Caco-2 (cell line): ENCODE results near the gene CDH2. TPM values are rescaled to one million over a fixed set of nuclear protein-coding genes. Genes with fewer than 3 reads are reported as not detected.

ENCODE experiments used
- BruUV-seq: library from RNA; stranded (reverse); fragments of 400-500 nt; replicated peaks from 2 replicates; lab custom pipeline; 2021; lab: Mats Ljungman, UMichigan
- CTCF ChIA-PET: fragments of 300-600 bp; sonication (Branson Sonifier 250); formaldehyde crosslinking; loops from one replicate; lab custom pipeline; 2022; ENCODE audit warnings: antibody characterized with exemption; lab: Charles Lee
- POLR2A ChIA-PET: fragments of 300-600 bp; sonication (Branson Sonifier 250); formaldehyde crosslinking; loops from one replicate; lab custom pipeline; 2022; ENCODE audit warnings: antibody characterized with exemption; lab: Charles Lee
- DNase-seq, 2 experiments: peaks; one replicate each; pipeline versions ENCODE4 v3.0.0 to v3.0.0-alpha.2; 2020 to 2022
- H3K27me3 ChIP-seq: replicated peaks from 2 replicates; pipeline ENCODE4 v1.6.0; 2011; ENCODE audit warnings: low read length; ENCODE audit not compliant: control insufficient read depth, insufficient read depth
- H3K36me3 ChIP-seq: 2 replicates; pipeline ENCODE4 v1.5.1; 2011; ENCODE audit warnings: low read length; ENCODE audit not compliant: control insufficient read depth, insufficient read depth
- H3K4me1 ChIP-seq: fragments of 250-450 bp; sonication (Bioruptor Pico); 2 replicates; pipeline ENCODE4 v1.5.1; 2020; ENCODE audit warnings: mild to moderate bottlenecking
- H3K4me3 ChIP-seq: 2 replicates; pipeline ENCODE4 v1.5.1; 2011; ENCODE audit warnings: low read depth, mild to moderate bottlenecking, control low read depth, low read length
- H3K9me3 ChIP-seq: fragments of 250-450 bp; sonication (Bioruptor Pico); 2 replicates; pipeline ENCODE4 v1.5.1; 2020; ENCODE audit warnings: mild to moderate bottlenecking, moderate library complexity
- H3K27ac Mint-ChIP-seq: one replicate; pipeline ENCODE4 v1.8.0; 2022; ENCODE audit warnings: mixed read lengths; ENCODE audit not compliant: unreplicated experiment
- H3K27me3 Mint-ChIP-seq: one replicate; pipeline ENCODE4 v1.8.0; 2022; ENCODE audit warnings: mixed read lengths; ENCODE audit not compliant: insufficient read depth, unreplicated experiment
- H3K36me3 Mint-ChIP-seq: one replicate; pipeline ENCODE4 v1.8.0; 2022; ENCODE audit warnings: mild to moderate bottlenecking, mixed read lengths; ENCODE audit not compliant: insufficient read depth, unreplicated experiment
- H3K4me1 Mint-ChIP-seq: one replicate; pipeline ENCODE4 v1.8.0; 2022; ENCODE audit warnings: low read depth, mixed read lengths; ENCODE audit not compliant: unreplicated experiment
- H3K4me3 Mint-ChIP-seq: one replicate; pipeline ENCODE4 v1.8.0; 2022; ENCODE audit warnings: mild to moderate bottlenecking, moderate library complexity, mixed read lengths; ENCODE audit not compliant: unreplicated experiment
- H3K9me3 Mint-ChIP-seq: one replicate; pipeline ENCODE4 v1.8.0; 2022; ENCODE audit warnings: mixed read lengths; ENCODE audit not compliant: unreplicated experiment
- intact Hi-C: fragments of 100-400 bp; cut with micrococcal nuclease; formaldehyde crosslinking; loops from one replicate; pipeline ENCODE4 v1.10.0; 2022; ENCODE audit not compliant: unreplicated experiment
- total RNA-seq: library from RNA; stranded (reverse); gene quantifications from 2 replicates; pipeline ENCODE4 v1.2.3, GENCODE V29; 2022
- TF ChIP-seq, protein P1 (sequence below), 2 experiments: fragments of 200-600 bp in 1 of 2; IDR thresholded peaks; 1 replicate in 1 of 2; 2 replicates in 1 of 2; pipeline versions ENCODE4 v1.5.1 to v1.8.0; 2011 to 2022; ENCODE audit warnings: antibody characterized with exemption in 1 of 2, control low read depth in 1 of 2, inconsistent platforms in 1 of 2, low read depth in 1 of 2, low read length in 1 of 2, mild to moderate bottlenecking in 1 of 2, moderate library complexity in 1 of 2; ENCODE audit not compliant: insufficient read depth in 1 of 2, severe bottlenecking in 1 of 2, unreplicated experiment in 1 of 2

The CDH2 gene
- total RNA-seq, 1 experiment from 2014 or later, result 1.4 TPM

DNA sequence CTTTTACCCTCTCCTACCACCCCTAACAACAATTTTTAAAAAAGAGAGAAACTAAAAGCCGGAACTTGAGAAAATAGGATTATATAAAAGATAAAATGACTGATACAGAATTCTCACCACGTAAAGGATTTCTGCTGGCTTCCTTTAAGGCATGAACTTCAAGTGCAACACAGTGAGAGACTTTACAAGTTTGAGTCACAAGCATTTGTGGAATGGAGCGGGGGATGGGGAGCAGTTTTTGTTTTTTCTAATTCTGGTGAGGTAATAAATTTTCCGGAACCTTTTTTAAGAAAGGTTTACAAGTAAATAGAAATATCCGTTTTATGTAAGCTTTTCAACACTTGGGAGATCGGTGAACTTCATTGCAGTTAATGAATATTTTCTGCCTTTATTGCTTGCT, 1.8 kb upstream of the CDH2 start:
- Mint-ChIP-seq H3K9me3 (peaks cover 9% of the 10 kb centered on the region), H3K27me3 (no peaks in the 10 kb centered on the region), H3K4me3 (no peak overlapping the region), H3K4me1 (no peaks in the 10 kb centered on the region), H3K27ac (no peak overlapping the region), H3K36me3 (peaks cover 6% of the 10 kb centered on the region)
- TF ChIP-seq, protein P1, sequence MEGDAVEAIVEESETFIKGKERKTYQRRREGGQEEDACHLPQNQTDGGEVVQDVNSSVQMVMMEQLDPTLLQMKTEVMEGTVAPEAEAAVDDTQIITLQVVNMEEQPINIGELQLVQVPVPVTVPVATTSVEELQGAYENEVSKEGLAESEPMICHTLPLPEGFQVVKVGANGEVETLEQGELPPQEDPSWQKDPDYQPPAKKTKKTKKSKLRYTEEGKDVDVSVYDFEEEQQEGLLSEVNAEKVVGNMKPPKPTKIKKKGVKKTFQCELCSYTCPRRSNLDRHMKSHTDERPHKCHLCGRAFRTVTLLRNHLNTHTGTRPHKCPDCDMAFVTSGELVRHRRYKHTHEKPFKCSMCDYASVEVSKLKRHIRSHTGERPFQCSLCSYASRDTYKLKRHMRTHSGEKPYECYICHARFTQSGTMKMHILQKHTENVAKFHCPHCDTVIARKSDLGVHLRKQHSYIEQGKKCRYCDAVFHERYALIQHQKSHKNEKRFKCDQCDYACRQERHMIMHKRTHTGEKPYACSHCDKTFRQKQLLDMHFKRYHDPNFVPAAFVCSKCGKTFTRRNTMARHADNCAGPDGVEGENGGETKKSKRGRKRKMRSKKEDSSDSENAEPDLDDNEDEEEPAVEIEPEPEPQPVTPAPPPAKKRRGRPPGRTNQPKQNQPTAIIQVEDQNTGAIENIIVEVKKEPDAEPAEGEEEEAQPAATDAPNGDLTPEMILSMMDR (IDR thresholded peaks at IDR 0.05; ENCODE audit: insufficient read depth in 1 of 2, low read depth in 1 of 2, low read length in 1 of 2, severe bottlenecking in 1 of 2, unreplicated experiment in 1 of 2), result no peak
- POLR2A ChIA-PET, result no interaction called here
- intact Hi-C loops, result no loop called here
- Histone ChIP-seq H3K9me3 (no peaks in the 10 kb centered on the region), H3K36me3 (no peaks in the 10 kb centered on the region), H3K4me1 (peaks cover 8% of the 10 kb centered on the region), H3K4me3 (no peak overlapping the region), H3K27me3 (no peaks in the 10 kb centered on the region)
- CTCF ChIA-PET, result no interaction called here
- BruUV-seq, result no TSS peak
- no peak for DNase-seq

DNA sequence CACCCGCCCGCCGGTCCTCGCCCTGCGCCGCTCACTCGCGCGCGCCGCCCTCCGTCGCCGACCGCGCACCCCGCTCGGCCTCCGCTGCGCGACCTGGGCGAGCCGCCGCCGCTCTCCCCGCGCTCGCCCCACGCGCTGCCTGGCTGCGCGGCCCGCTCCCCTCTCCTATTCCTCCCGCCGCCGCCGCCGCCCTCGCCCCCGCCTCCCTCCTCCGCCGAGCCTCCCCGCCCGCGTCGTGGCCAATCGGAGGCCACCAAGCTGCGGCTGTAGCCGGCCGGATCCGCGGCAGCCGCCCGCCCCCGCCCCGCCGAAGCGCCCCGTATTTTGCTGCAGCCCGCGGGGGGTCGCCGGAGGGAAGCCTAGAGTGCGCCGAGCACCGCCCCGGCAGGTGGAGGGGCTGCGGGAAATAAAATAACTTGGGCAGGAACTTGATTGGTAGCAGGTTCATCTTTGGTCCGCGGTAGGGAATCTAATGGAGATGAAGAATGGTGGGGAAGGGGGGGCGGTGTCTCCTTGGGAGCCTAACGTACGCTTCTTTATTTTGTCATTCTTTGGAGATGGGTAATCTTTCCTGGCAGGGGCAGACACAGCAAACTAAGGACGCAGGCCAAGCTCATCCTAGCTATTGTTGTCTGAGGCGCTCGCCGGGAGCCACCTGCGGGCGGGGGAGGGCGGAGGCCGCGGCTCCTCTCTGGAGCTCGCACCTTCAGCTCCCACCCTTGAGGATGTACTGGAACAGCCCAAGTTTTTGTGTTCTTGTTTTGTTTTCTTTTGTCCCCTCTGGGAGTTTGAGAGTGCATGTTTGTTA, 1.1 kb upstream of the CDH2 start:
- H3K27ac Mint-ChIP-seq, result no peak overlapping the region
- TF ChIP-seq, protein P1 (IDR thresholded peaks at IDR 0.05; ENCODE audit: insufficient read depth in 1 of 2, low read depth in 1 of 2, low read length in 1 of 2, severe bottlenecking in 1 of 2, unreplicated experiment in 1 of 2), result no peak
- no peak for DNase-seq
- no TSS peak for BruUV-seq
- Histone ChIP-seq H3K4me3 (no peak overlapping the region), H3K27me3 (no peaks in the 10 kb centered on the region), H3K4me1 (peaks cover 2% of the 10 kb centered on the region), H3K9me3 (no peaks in the 10 kb centered on the region), H3K36me3 (no peaks in the 10 kb centered on the region)
- intact Hi-C loops, result no loop called here
- H3K4me1 Mint-ChIP-seq, result no peaks in the 10 kb centered on the region
- CTCF ChIA-PET, result no interaction called here
- H3K4me3 Mint-ChIP-seq, result no peak overlapping the region
- peaks cover 6% of the 10 kb centered on the region for H3K36me3 Mint-ChIP-seq
- no peaks in the 10 kb centered on the region for H3K27me3 Mint-ChIP-seq
- POLR2A ChIA-PET, result no interaction called here
- H3K9me3 Mint-ChIP-seq, result peaks cover 9% of the 10 kb centered on the region

DNA sequence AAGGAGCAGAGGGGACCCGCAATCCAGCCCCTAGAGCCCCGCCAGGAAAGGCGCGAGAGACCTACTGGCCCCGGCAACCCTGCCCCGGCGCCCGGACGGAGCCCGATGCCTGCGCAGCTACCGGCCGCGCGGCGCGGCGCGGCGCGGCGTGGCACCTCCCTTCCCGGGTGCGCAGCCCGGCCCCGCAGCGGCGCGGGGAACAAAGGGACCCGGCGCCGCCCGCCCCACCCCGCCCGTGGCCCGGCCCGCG, 307 bp downstream of the CDH2 start:
- TF ChIP-seq, protein P1 (IDR thresholded peaks at IDR 0.05; ENCODE audit: insufficient read depth in 1 of 2, low read depth in 1 of 2, low read length in 1 of 2, severe bottlenecking in 1 of 2, unreplicated experiment in 1 of 2), result no peak
- Mint-ChIP-seq H3K4me1 (no peaks in the 10 kb centered on the region), H3K36me3 (peaks cover 6% of the 10 kb centered on the region), H3K27ac (no peak overlapping the region), H3K9me3 (peaks cover 9% of the 10 kb centered on the region), H3K27me3 (no peaks in the 10 kb centered on the region), H3K4me3 (no peak overlapping the region)
- H3K9me3 ChIP-seq, result no peaks in the 10 kb centered on the region
- H3K36me3 ChIP-seq, result no peaks in the 10 kb centered on the region
- POLR2A ChIA-PET, result no interaction called here
- no peak overlapping the region for H3K4me3 ChIP-seq
- H3K4me1 ChIP-seq, result no peaks in the 10 kb centered on the region
- CTCF ChIA-PET, result no interaction called here
- intact Hi-C loops, result no loop called here
- DNase-seq, result no peak
- BruUV-seq, result no TSS peak
- no peaks in the 10 kb centered on the region for H3K27me3 ChIP-seq
